Gastroesophageal sphincter (tissue), 4 donors: Measurements from ENCODE around the gene PLCB1. TPM values are rescaled to one million over a fixed set of nuclear protein-coding genes. Genes with fewer than 3 reads are reported as not detected.

Experiments
- ATAC-seq: fragments of 150-250 bp; one replicate; pipeline ENCODE4 v1.9.1; 2016; ENCODE audit warnings: mild to moderate bottlenecking, moderate library complexity
- H3K27ac ChIP-seq, 4 donors: fragments of 200-600 bp; sonication (generic) in 3 of 4; 1 replicate in 3 of 4; 2 replicates in 1 of 4; pipeline ENCODE4 v1.5.1; 2016 to 2019
- H3K27me3 ChIP-seq: fragments of 200-600 bp; sonication (generic); one replicate; pipeline ENCODE4 v1.5.1; 2019
- H3K36me3 ChIP-seq, 2 donors: fragments of 200-600 bp; sonication (generic); one replicate each; pipeline ENCODE4 v1.5.1; 2019; ENCODE audit warnings: control low read depth in 1 of 2
- H3K4me1 ChIP-seq, 3 donors: fragments of 200-600 bp; sonication (generic); 1 replicate in 2 of 3; 2 replicates in 1 of 3; pipeline ENCODE4 v1.5.1; 2016 to 2019; ENCODE audit warnings: control low read depth in 2 of 3
- H3K4me3 ChIP-seq, 2 donors: fragments of 200-600 bp; sonication (generic); one replicate each; pipeline ENCODE4 v1.5.1; 2019; ENCODE audit warnings: mild to moderate bottlenecking in 1 of 2, moderate library complexity in 1 of 2
- H3K9me3 ChIP-seq, 3 donors: fragments of 200-600 bp; sonication (generic); one replicate each; pipeline ENCODE4 v1.5.1; 2017 to 2019; ENCODE audit warnings: control low read depth in 2 of 3
- EP300 ChIP-seq: sonication (generic); formaldehyde crosslinking; IDR thresholded peaks from one replicate; pipeline ENCODE4 v1.6.1; 2017; ENCODE audit warnings: antibody characterized with exemption, mild to moderate bottlenecking
- POLR2A ChIP-seq, 2 donors: fragments of 450-650 bp; IDR thresholded peaks; one replicate each; pipeline ENCODE4 v1.6.1; 2017; ENCODE audit warnings: antibody characterized with exemption in 2 of 2, mild to moderate bottlenecking in 2 of 2, moderate library complexity in 1 of 2
- POLR2AphosphoS5 ChIP-seq: sonication (generic); formaldehyde crosslinking; IDR thresholded peaks from one replicate; pipeline ENCODE4 v1.6.1; 2017; ENCODE audit warnings: antibody characterized with exemption
- WGBS, 2 donors: methylation state at CpG; one replicate each; pipeline ENCODE4 v1.1.5; 2018; ENCODE audit warnings: low coverage in 1 of 2; 5-methylcytosine and 5-hydroxymethylcytosine counted together
- total RNA-seq, 4 donors: library from RNA; depleted of rRNA; stranded (reverse); fragments of >200 nt; gene quantifications; one replicate each; pipeline ENCODE4 v1.1.0, GENCODE V29; 2016
- TF ChIP-seq, protein P1 (sequence below), 4 experiments: fragments of 200-600 bp in 2 of 4; fragments of 450-650 bp in 2 of 4; sonication (generic) in 1 of 4; IDR thresholded peaks; one replicate each; pipeline ENCODE4 v1.5.1; 2017 to 2019; ENCODE audit warnings: antibody characterized with exemption in 4 of 4, mild to moderate bottlenecking in 2 of 4, moderate library complexity in 2 of 4

PLCB1 gene
- total RNA-seq, 4 donors from 2014 or later, result 60.8 to 104 (median 69.0) TPM

DNA sequence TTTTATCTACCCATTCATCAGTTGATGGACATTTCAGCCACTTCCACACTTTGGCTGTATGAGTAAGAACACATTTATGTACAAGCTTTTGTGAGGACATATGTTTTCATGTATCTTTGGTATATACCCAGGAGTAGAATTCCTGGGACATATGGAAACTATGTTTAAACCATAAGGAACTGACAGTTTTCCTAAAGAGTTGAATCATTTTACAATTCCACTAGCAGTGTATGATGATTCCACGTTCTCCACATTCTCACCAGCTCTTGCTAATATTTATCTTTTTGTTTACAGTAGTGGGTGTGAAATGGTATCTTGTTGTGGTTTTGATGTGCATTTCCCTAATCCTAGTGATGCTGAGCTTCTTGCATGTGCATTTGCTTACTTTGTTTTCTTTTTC lies 338.1 kb downstream of the PLCB1 start:
- WGBS, 2 donors, result 100% methylated on average over 1 of the region's 1 CpG
- TF ChIP-seq POLR2AphosphoS5, result no peak
- no peak for TF ChIP-seq EP300
- no peak for TF ChIP-seq POLR2A (IDR thresholded peaks at IDR 0.05)
- TF ChIP-seq, protein P1, sequence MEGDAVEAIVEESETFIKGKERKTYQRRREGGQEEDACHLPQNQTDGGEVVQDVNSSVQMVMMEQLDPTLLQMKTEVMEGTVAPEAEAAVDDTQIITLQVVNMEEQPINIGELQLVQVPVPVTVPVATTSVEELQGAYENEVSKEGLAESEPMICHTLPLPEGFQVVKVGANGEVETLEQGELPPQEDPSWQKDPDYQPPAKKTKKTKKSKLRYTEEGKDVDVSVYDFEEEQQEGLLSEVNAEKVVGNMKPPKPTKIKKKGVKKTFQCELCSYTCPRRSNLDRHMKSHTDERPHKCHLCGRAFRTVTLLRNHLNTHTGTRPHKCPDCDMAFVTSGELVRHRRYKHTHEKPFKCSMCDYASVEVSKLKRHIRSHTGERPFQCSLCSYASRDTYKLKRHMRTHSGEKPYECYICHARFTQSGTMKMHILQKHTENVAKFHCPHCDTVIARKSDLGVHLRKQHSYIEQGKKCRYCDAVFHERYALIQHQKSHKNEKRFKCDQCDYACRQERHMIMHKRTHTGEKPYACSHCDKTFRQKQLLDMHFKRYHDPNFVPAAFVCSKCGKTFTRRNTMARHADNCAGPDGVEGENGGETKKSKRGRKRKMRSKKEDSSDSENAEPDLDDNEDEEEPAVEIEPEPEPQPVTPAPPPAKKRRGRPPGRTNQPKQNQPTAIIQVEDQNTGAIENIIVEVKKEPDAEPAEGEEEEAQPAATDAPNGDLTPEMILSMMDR (IDR thresholded peaks at IDR 0.05), result no peak
- Histone ChIP-seq H3K4me3 (no peak overlapping the region), H3K27me3 (no peaks in the 10 kb centered on the region), H3K9me3 (no peaks in the 10 kb centered on the region), H3K4me1 (peaks cover 0 to 7% (median 0%) of the 10 kb centered on the region in 3 donors), H3K36me3 (no peaks in the 10 kb centered on the region), H3K27ac (no peak overlapping the region)
- no peak for ATAC-seq

DNA sequence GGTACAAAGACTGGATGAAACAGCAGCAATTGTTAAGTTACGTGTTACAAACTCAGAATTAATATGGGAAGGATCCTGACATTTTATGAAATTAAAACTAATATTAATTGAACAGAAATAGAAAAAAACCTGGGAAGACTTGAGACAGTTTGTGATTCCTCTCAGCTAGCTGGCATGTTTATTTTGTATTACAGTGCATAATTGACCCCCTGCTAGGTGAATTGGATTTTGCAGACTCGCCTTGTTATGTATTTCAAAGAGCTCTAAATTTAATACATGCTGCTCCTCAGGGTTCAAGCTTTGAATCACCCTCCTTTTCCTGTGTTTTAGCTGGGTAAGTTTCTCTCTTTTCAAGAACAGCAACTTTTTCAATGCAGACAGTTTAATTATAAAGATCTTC lies 339.4 kb downstream of the PLCB1 start:
- Histone ChIP-seq H3K4me1 (peaks cover 0 to 7% (median 0%) of the 10 kb centered on the region in 3 donors), H3K27me3 (no peaks in the 10 kb centered on the region), H3K4me3 (no peak overlapping the region), H3K9me3 (no peaks in the 10 kb centered on the region), H3K27ac (no peak overlapping the region), H3K36me3 (no peaks in the 10 kb centered on the region)
- TF ChIP-seq POLR2AphosphoS5 (no peak), EP300 (no peak), POLR2A (IDR thresholded peaks at IDR 0.05) (no peak)
- TF ChIP-seq, protein P1 (IDR thresholded peaks at IDR 0.05), result no peak
- WGBS, 2 donors, result 77 to 89% methylated on average over 2 of the region's 2 CpGs
- ATAC-seq, result no peak

DNA sequence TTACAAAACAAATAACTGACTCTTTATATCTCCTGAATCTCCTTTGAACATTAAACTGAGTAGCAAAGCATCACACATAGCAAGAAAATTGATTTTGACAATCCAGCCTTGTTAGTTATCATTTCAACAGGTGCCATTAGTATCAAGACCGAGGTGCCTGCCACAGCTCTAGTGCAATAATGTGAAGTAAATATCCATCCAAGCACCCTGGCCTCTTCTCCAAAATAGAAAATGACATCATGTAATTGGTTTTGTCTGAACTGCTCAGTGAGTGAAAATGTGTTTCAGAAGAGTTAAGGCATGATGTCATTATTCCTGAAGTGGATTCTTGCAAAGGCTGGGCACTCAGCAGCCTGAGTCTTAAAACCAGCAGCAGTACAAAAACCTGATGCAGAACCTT lies 341.4 kb downstream of the PLCB1 start:
- no peak for ATAC-seq
- no peak overlapping the region for H3K27ac ChIP-seq
- H3K9me3 ChIP-seq, result no peaks in the 10 kb centered on the region
- TF ChIP-seq EP300 (no peak), POLR2AphosphoS5 (no peak), POLR2A (IDR thresholded peaks at IDR 0.05) (no peak)
- TF ChIP-seq, protein P1 (IDR thresholded peaks at IDR 0.05), result no peak
- H3K4me1 ChIP-seq, result peaks cover 0 to 7% (median 0%) of the 10 kb centered on the region in 3 donors
- H3K4me3 ChIP-seq, result no peak overlapping the region
- no peaks in the 10 kb centered on the region for H3K27me3 ChIP-seq
- H3K36me3 ChIP-seq, result no peaks in the 10 kb centered on the region
- WGBS, 2 donors, result 11 to 69% methylated on average over 1 of the region's 1 CpG

DNA sequence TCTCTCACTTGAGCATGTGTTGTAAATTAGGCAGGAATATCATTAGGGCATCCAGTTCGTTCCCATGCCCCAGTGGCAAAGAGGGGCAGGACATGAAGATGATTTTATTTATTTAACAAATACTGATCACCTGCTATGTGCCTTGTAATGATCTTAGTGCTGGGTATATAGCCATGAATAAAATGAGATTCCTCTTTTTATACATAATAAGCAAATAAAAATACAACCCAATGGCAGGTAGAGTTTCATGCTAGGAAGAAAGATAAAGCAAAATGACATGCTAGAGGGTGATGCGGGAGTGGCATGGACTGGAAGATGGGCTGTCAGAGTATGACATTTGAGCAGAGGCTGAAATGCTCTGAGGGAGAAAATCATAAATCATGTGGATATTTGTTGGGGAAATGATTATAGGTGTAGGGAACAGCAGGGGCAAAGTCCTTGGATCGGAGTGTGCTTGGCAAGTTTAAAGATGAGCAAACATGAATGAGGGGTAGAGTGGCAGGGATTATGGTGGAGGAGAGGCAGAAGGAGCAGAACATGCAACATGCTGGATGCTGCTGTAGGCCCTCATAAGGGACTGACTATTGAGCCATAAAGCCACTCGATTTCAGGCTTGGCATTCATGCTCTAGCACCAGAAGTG lies 342.1 kb downstream of the PLCB1 start:
- no peak overlapping the region for H3K27ac ChIP-seq
- 89 to 96% methylated on average over 3 to 4 of the region's 4 CpGs for WGBS, 2 donors
- H3K9me3 ChIP-seq, result no peaks in the 10 kb centered on the region
- no peaks in the 10 kb centered on the region for H3K27me3 ChIP-seq
- ATAC-seq, result no peak
- TF ChIP-seq EP300 (no peak), POLR2A (IDR thresholded peaks at IDR 0.05) (no peak), POLR2AphosphoS5 (no peak)
- TF ChIP-seq, protein P1 (IDR thresholded peaks at IDR 0.05), result no peak
- no peaks in the 10 kb centered on the region for H3K36me3 ChIP-seq
- H3K4me1 ChIP-seq, result peaks cover 0 to 7% (median 0%) of the 10 kb centered on the region in 3 donors
- no peak overlapping the region for H3K4me3 ChIP-seq

DNA sequence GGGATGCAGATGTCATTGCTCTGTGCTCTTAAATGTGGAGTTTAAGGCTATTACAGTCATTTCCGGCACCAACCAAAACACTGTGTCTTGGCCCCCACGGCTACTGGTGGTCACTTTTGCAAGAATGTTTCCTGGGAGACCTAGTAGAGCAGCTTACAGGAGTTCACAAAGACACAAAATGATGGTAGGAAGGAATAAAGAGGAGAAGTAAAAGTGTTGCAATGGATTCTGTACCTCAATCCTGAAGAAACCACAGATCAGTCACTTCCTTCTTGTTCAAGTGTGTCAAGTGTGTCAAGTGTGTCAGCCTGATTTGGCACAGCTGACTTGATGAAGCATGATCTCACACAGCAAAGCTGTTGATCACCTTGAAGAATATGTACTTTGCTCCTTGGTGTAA lies 344.0 kb downstream of the PLCB1 start:
- H3K36me3 ChIP-seq, result no peaks in the 10 kb centered on the region
- 83% methylated on average over 1 of the region's 2 CpGs; no CpG with 5 or more reads in 1 of the 2 donors for whole genome bisulfite sequencing, 2 donors

More for the DNA sequence above, 344.0 kb downstream of the PLCB1 start:
- TF ChIP-seq POLR2AphosphoS5, result no peak
- no peak for TF ChIP-seq EP300
- TF ChIP-seq POLR2A (IDR thresholded peaks at IDR 0.05), result no peak
- TF ChIP-seq, protein P1 (IDR thresholded peaks at IDR 0.05), result no peak
- no peak for ATAC-seq
- Histone ChIP-seq H3K27ac (no peak overlapping the region), H3K4me3 (no peak overlapping the region), H3K9me3 (no peaks in the 10 kb centered on the region), H3K4me1 (peaks cover 0 to 7% (median 0%) of the 10 kb centered on the region in 3 donors), H3K27me3 (no peaks in the 10 kb centered on the region)
